Hepatocyte (in vitro differentiated cells): ENCODE data around the gene KDM6B. TPM values are rescaled to one million over a fixed set of nuclear protein-coding genes. Genes with fewer than 3 reads are reported as not detected.
A peak's percentile ranks its signal among the peaks of the same experiment; 100 is the strongest.

Experiments used
- DNase-seq: peaks from one replicate; pipeline ENCODE4 v3.0.0-alpha.2; 2016; ENCODE audit warnings: low spot score
- H2AFZ ChIP-seq: fragments of 200-600 bp; sonication (generic); 2 replicates; pipeline ENCODE4 v1.6.0; 2016; ENCODE audit warnings: antibody characterized with exemption, mild to moderate bottlenecking
- H3K27ac ChIP-seq: fragments of 200-600 bp; sonication (generic); 2 replicates; pipeline ENCODE4 v1.5.1; 2016; ENCODE audit warnings: mild to moderate bottlenecking
- H3K27me3 ChIP-seq: fragments of 200-600 bp; sonication (generic); 2 replicates; pipeline ENCODE4 v1.6.1; 2016
- H3K36me3 ChIP-seq: fragments of 200-600 bp; sonication (generic); replicated peaks from 2 replicates; pipeline ENCODE4 v1.5.1; 2016; ENCODE audit warnings: low read depth; ENCODE audit not compliant: insufficient read depth
- H3K4me1 ChIP-seq: fragments of 200-600 bp; sonication (generic); 2 replicates; pipeline ENCODE4 v1.5.1; 2016; ENCODE audit warnings: mild to moderate bottlenecking, moderate library complexity; ENCODE audit not compliant: insufficient read depth
- H3K4me2 ChIP-seq: fragments of 200-600 bp; sonication (generic); 2 replicates; pipeline ENCODE4 v1.6.0; 2016
- H3K4me3 ChIP-seq: fragments of 200-600 bp; sonication (generic); 2 replicates; pipeline ENCODE4 v1.5.1; 2016; ENCODE audit warnings: mild to moderate bottlenecking
- H3K79me2 ChIP-seq: fragments of 200-600 bp; sonication (generic); 2 replicates; pipeline ENCODE4 v1.6.0; 2017; ENCODE audit warnings: mild to moderate bottlenecking
- H3K9me2 ChIP-seq: fragments of 200-600 bp; sonication (generic); replicated peaks from 2 replicates; pipeline ENCODE4 v1.6.0; 2017; ENCODE audit warnings: mild to moderate bottlenecking; ENCODE audit not compliant: insufficient read depth
- H3K9me3 ChIP-seq: fragments of 200-600 bp; sonication (generic); 2 replicates; pipeline ENCODE4 v1.5.1; 2016; ENCODE audit warnings: low read depth, mild to moderate bottlenecking
- H4K20me1 ChIP-seq: fragments of 200-600 bp; sonication (generic); 2 replicates; pipeline ENCODE4 v1.6.0; 2016; ENCODE audit warnings: mild to moderate bottlenecking; ENCODE audit not compliant: insufficient read depth, poor library complexity, severe bottlenecking
- EZH2 ChIP-seq: fragments of 200-600 bp; sonication (generic); IDR thresholded peaks from 2 replicates; pipeline ENCODE4 v1.6.1; 2016; ENCODE audit warnings: antibody characterized with exemption, mild to moderate bottlenecking, borderline replicate concordance
- EZH2phosphoT487 ChIP-seq: fragments of 200-600 bp; sonication (generic); IDR thresholded peaks from one replicate; pipeline ENCODE4 v1.6.1; 2018; ENCODE audit warnings: antibody characterized with exemption, mild to moderate bottlenecking, low read depth, moderate library complexity; ENCODE audit not compliant: unreplicated experiment, severe bottlenecking
- WGBS: methylation state at CpG from one replicate; pipeline ENCODE4 v1.1.6; 2016; ENCODE audit warnings: low lambda C conversion rate; ENCODE audit errors: missing lambda C conversion rate; 5-methylcytosine and 5-hydroxymethylcytosine counted together
- polyA plus RNA-seq: library from polyadenylated mRNA; unstranded; fragments of >200 nt; fragmentation: Nextera tagmentation; extraction: Ambion mirVana; gene quantifications from 2 replicates; pipeline ENCODE4 v1.2.1, GENCODE V29; 2016
- total RNA-seq: library from RNA; depleted of rRNA; stranded (reverse); fragments of >200 nt; gene quantifications from 2 replicates; pipeline ENCODE4 v1.2.3, GENCODE V29; 2014
- TF ChIP-seq, protein P1 (sequence below): fragments of 200-600 bp; sonication (generic); IDR thresholded peaks from 2 replicates; pipeline ENCODE4 v1.5.1; 2016; ENCODE audit warnings: antibody characterized with exemption, mild to moderate bottlenecking; ENCODE audit not compliant: poor library complexity

KDM6B gene
- total RNA-seq (3.3 and 5.9 TPM in 2 replicates), polyA plus RNA-seq (10.2 and 11.3 TPM in 2 replicates)

DNA sequence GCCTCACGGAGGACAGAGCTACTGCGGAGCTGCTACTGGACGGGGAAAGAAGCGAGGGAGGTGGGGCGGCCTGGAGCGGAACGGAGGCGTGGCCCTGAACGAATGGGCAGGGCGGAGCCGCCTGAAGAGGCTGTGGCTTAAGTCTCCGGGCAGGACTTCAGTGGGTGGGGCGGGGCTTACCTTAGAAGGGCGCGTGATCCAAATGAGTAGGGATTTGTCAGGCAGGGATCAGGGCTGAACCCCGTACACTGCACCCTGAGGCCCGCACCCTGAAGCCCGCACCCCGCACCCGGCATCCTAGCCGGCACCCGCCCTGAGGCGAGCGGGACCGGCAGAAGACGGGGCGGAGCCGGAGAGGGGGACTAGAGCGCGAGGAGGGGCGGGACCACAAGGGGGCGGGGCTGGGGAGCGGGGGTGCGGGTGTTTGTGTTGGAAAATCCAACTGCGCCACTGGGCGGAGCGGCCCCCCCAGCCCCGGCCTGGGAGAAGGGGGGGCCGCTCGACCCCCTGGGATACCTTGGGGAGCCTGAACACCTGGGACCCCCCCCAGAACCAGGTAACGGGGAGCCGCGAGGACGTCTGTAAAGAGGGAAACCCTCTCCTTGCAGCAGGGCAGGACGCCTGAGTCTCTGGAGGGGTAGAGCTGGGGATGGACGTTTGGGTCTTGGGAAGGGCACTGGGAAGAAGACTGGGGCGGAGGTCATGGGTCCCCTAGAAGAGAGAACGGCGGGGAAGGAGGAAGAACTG, at the start of gene KDM6B:
TSS of gene KDM6B (plus strand) at position 423 of the 747 bp plus-strand sequence. CDS start 11,338 bp downstream, outside the sequence.
- no peaks in the 10 kb centered on the region for H3K27me3 ChIP-seq
- H3K4me2 ChIP-seq = peak within 1 kb of the TSS; percentile 93
- peak within 1 kb of the TSS; percentile 57 for H2AFZ ChIP-seq
- peak; percentile 98 for DNase-seq
- peaks cover 12% of the 10 kb centered on the region for H3K4me1 ChIP-seq
- H3K27ac ChIP-seq = peak within 1 kb of the TSS; percentile 95
- TF ChIP-seq, protein P1, sequence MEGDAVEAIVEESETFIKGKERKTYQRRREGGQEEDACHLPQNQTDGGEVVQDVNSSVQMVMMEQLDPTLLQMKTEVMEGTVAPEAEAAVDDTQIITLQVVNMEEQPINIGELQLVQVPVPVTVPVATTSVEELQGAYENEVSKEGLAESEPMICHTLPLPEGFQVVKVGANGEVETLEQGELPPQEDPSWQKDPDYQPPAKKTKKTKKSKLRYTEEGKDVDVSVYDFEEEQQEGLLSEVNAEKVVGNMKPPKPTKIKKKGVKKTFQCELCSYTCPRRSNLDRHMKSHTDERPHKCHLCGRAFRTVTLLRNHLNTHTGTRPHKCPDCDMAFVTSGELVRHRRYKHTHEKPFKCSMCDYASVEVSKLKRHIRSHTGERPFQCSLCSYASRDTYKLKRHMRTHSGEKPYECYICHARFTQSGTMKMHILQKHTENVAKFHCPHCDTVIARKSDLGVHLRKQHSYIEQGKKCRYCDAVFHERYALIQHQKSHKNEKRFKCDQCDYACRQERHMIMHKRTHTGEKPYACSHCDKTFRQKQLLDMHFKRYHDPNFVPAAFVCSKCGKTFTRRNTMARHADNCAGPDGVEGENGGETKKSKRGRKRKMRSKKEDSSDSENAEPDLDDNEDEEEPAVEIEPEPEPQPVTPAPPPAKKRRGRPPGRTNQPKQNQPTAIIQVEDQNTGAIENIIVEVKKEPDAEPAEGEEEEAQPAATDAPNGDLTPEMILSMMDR = no peak
- TF ChIP-seq EZH2 = no peak
- TF ChIP-seq EZH2phosphoT487 = no peak
- no peaks in the 10 kb centered on the region for H3K36me3 ChIP-seq
- peak within 1 kb of the TSS; percentile 51 for H3K4me3 ChIP-seq
- no peaks in the 10 kb centered on the region for H3K9me2 ChIP-seq
- peaks cover 5% of the 10 kb centered on the region for H4K20me1 ChIP-seq
- H3K9me3 ChIP-seq = no peaks in the 10 kb centered on the region
- peaks cover 13% of the 10 kb centered on the region for H3K79me2 ChIP-seq
- 2% methylated on average over 28 of the region's 49 CpGs for WGBS

GRCh38 chr17:7786866-7787265, 47.2 kb upstream of the KDM6B start:
- no peak overlapping the region for H3K4me3 ChIP-seq
- H3K9me2 ChIP-seq = no peaks in the 10 kb centered on the region
- H3K79me2 ChIP-seq = no peaks in the 10 kb centered on the region
- H4K20me1 ChIP-seq = no peaks in the 10 kb centered on the region
- DNase-seq = no peak
- H3K9me3 ChIP-seq = no peaks in the 10 kb centered on the region
- no peak overlapping the region for H2AFZ ChIP-seq
- TF ChIP-seq EZH2 = no peak
- TF ChIP-seq, protein P1 = no peak
- no peak for TF ChIP-seq EZH2phosphoT487
- H3K27ac ChIP-seq = no peak overlapping the region
- no peak overlapping the region for H3K4me2 ChIP-seq
- H3K27me3 ChIP-seq = no peaks in the 10 kb centered on the region
- no peaks in the 10 kb centered on the region for H3K36me3 ChIP-seq
- no peaks in the 10 kb centered on the region for H3K4me1 ChIP-seq
- 90% methylated on average over 21 of the region's 21 CpGs for WGBS

DNA sequence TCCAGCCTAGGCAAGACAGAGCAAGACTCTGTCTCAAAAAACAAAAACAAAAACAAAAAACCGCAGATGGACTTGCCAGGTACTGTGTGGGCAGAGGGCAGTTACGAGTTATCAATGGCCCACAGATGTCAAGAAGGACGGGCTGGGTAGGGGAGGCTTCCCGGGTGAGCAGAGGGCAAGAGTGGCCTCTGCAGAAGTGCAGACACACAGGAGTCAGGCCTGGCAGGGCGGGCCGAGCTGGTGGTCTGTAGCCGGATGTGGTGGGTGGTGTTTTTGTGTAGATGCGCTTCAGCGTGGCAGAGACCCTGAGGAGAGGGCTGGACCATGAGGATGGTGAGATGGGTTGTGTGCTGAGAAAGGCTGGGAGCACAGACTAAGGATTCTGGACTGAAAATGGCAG, 44.9 kb upstream of the KDM6B start:
- no peak overlapping the region for H2AFZ ChIP-seq
- no peaks in the 10 kb centered on the region for H3K36me3 ChIP-seq
- no peak overlapping the region for H3K27ac ChIP-seq
- no peaks in the 10 kb centered on the region for H3K4me1 ChIP-seq
- no peaks in the 10 kb centered on the region for H3K9me3 ChIP-seq
- H4K20me1 ChIP-seq = no peaks in the 10 kb centered on the region
- H3K4me3 ChIP-seq = no peak overlapping the region
- H3K79me2 ChIP-seq = no peaks in the 10 kb centered on the region
- no peaks in the 10 kb centered on the region for H3K27me3 ChIP-seq
- 85% methylated on average over 9 of the region's 9 CpGs for WGBS
- no peak for DNase-seq
- H3K4me2 ChIP-seq = no peak overlapping the region
- H3K9me2 ChIP-seq = no peaks in the 10 kb centered on the region
- TF ChIP-seq, protein P1 = no peak
- no peak for TF ChIP-seq EZH2
- no peak for TF ChIP-seq EZH2phosphoT487
